Hair follicular keratinocyte (primary cell): ENCODE measurements around the gene CLEC1A. TPM values are rescaled to one million over a fixed set of nuclear protein-coding genes. Genes with fewer than 3 reads are reported as not detected.

Experiments used
- total RNA-seq: library from RNA; depleted of rRNA; stranded (reverse); fragments of >200 nt; gene quantifications from 2 replicates; pipeline ENCODE4 v1.2.3, GENCODE V29; 2015

CLEC1A gene
- not detected in 2 replicates for total RNA-seq

GRCh38 chr12:10098791-10099190 is at the start of gene CLEC1A:
Gene CLEC1A, minus strand, starts transcription at chr12:10098985. Its CDS starts 63 bp downstream, at chr12:10098922.

DNA sequence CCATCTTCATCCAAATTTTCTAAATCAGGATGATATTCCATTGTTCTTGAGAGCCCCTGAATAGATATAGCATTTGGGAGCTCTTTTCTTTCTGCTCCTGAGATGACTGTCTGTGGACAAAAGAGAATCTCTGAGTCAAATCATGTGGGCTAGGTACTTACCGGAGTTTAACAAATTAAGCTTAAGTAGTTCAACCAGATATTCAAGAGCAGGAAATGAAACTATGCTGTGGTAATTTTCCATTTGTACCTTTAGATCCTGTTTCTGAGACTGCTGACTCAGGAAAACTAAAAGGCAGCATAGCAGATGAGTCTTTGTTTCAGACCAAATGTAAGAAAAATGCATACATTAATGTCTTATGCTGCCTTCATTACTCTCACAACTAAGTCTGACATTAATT is 31.3 kb upstream of the CLEC1A start, which contains the start of gene CLEC7A:
Gene CLEC7A (minus strand): TSS at position 158 of the 400 bp plus-strand sequence. CDS start 117 bp downstream, at position 41.

DNA sequence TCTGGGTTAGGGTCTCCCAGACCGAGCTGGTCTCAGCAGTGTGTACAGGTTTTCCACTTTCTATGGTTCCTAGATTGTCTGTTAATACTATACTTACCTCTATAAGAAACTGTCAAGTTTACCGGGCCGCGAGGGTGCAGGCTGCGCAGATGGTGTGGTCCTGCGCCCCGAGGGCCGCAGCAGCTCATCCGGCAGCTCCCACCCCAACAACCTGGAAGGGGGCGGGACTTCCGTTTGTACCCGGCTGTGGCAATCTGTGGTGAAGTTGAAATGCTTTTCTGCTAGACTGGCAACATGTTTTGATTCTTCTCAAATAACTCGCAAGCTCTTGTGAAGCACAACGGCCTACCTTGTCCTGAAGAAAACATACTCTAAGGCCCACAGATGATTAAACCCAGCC is 68.3 kb downstream of the CLEC1A start, which contains the start of gene CLEC9A:
Gene CLEC9A (plus strand): TSS at position 237 of the 400 bp plus-strand sequence. CDS start 22,006 bp downstream, outside the sequence.

Other genes starting within 250 kb of the CLEC1A start
- gene CLEC2B, start 229.6 kb downstream of the CLEC1A start, total RNA-seq: 0.08 and 1.6 TPM in 2 replicates
- not detected in 2 replicates for gene KLRF2, start 217.5 kb downstream of the CLEC1A start, total RNA-seq
- not detected in 2 replicates for gene CLEC2A, start 166.6 kb downstream of the CLEC1A start, total RNA-seq
- gene CLEC12A, start 127.6 kb downstream of the CLEC1A start, total RNA-seq: not detected in 2 replicates
- gene CLEC1B, start 99.9 kb downstream of the CLEC1A start, total RNA-seq: not detected in 2 replicates
- not detected in 2 replicates for gene CLEC12B, start 88.4 kb downstream of the CLEC1A start, total RNA-seq
- not detected in 2 replicates for gene CLEC9A, start 68.3 kb downstream of the CLEC1A start, total RNA-seq
- gene CLEC7A, start 31.2 kb upstream of the CLEC1A start, total RNA-seq: not detected in 2 replicates
- 0.04 TPM in 1 of 2 replicates, not detected in the other for gene OLR1, start 73.1 kb upstream of the CLEC1A start, total RNA-seq
- gene TMEM52B, start 80.0 kb upstream of the CLEC1A start, total RNA-seq: not detected in 2 replicates
- 9.1 and 19.6 TPM in 2 replicates for gene GABARAPL1, start 113.9 kb upstream of the CLEC1A start, total RNA-seq
- not detected in 2 replicates for gene KLRD1, start 208.9 kb upstream of the CLEC1A start, total RNA-seq